GM12891 (cell line): ENCODE results near the gene KRT76.

Experiments
- POLR2A ChIP-seq: IDR thresholded peaks from 2 replicates; pipeline ENCODE4 v1.6.1; 2011; ENCODE audit warnings: low read depth, low read length, control low read depth
- POLR2AphosphoS5 ChIP-seq: IDR thresholded peaks from 2 replicates; pipeline ENCODE4 v1.6.1; 2011; ENCODE audit warnings: low read depth, low read length, control low read depth

- no peak for TF ChIP-seq POLR2AphosphoS5
- TF ChIP-seq POLR2A: no peak
Measured at GRCh38 chr12:52767427-52767826, 9.7 kb downstream of the KRT76 start.
